ENCODE measurements around the gene TRAF2. TPM values are rescaled to one million over a fixed set of nuclear protein-coding genes. Genes with fewer than 3 reads are reported as not detected.

Gene TRAF2
- total and polyA plus RNA-seq, 10 donors = 13.6 to 49.7 (median 24.3) TPM

DNA sequence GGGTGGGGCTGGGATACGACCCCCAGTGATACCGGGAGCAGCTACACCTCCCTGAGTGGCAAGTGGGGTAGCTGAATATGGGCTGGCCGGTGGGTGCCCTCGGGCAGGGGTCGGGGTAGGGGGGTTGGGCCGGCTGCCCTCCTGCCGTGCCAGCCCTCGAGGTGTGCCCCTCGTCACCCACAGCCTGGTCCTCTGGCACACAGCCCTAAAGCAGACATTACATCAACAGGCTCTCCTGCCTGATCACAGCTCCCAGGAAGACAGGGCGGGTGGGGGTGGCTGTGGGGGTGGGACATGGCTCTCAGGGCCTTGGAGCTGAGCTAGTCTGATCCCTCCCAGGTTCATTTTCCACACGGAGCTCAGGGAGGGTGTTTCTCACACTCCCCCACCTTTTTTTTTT is 35.0 kb downstream of the TRAF2 start:
- no peak overlapping the region for H3K4me3 ChIP-seq

DNA sequence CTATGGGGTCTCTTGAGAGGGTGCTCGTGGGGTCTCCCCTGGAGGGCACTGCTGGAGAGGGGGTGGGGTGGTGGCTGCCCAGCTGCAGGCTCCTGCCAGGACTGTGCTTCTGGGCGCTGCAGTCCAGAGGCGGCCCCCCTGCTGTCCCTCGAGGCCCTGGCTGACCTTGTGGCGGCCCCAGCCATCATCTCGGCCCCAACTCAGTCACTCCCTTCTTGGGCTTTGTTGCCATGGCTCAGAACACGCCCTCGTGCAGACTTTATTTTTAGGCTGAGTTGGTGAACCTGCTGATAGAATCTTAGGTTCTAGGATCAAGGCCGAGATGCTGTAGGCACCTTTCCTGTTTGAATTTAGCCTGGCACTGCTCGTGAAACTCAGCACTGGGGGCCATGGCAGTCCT is 35.4 kb downstream of the TRAF2 start:
- H3K27ac ChIP-seq = peak overlapping the region in 1 of 8 donors; percentile 11
- WGBS, 5 donors = 86 to 96% (median 87%) methylated on average over 3 to 10 of the region's 10 CpGs
- H3K4me1 ChIP-seq = peaks cover 0 to 11% (median 2%) of the 10 kb centered on the region in 6 donors
- no peaks in the 10 kb centered on the region for H3K27me3 ChIP-seq (replicated peaks in 1 of 7)
- peaks cover 0 to 100% (median 80%) of the 10 kb centered on the region in 6 donors for H3K36me3 ChIP-seq
- no peaks in the 10 kb centered on the region for H3K9me3 ChIP-seq
- no peak overlapping the region for H3K4me3 ChIP-seq
- intact Hi-C loops (cut with DNase I; ENCODE audit: low total_unique reads) = no loop called here
- no peak for TF ChIP-seq POLR2A (IDR thresholded peaks at IDR 0.05)
- TF ChIP-seq, protein P1, sequence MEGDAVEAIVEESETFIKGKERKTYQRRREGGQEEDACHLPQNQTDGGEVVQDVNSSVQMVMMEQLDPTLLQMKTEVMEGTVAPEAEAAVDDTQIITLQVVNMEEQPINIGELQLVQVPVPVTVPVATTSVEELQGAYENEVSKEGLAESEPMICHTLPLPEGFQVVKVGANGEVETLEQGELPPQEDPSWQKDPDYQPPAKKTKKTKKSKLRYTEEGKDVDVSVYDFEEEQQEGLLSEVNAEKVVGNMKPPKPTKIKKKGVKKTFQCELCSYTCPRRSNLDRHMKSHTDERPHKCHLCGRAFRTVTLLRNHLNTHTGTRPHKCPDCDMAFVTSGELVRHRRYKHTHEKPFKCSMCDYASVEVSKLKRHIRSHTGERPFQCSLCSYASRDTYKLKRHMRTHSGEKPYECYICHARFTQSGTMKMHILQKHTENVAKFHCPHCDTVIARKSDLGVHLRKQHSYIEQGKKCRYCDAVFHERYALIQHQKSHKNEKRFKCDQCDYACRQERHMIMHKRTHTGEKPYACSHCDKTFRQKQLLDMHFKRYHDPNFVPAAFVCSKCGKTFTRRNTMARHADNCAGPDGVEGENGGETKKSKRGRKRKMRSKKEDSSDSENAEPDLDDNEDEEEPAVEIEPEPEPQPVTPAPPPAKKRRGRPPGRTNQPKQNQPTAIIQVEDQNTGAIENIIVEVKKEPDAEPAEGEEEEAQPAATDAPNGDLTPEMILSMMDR (IDR thresholded peaks at IDR 0.05 in 8 of 11, conservative IDR thresholded peaks at IDR 0.05 in 3 of 11) = no peak
- no peak for TF ChIP-seq POLR2AphosphoS5 (IDR thresholded peaks at IDR 0.05)
- no peak for DNase-seq

More for the DNA sequence above, 35.0 kb downstream of the TRAF2 start:
- TF ChIP-seq POLR2A (IDR thresholded peaks at IDR 0.05) (no peak), POLR2AphosphoS5 (IDR thresholded peaks at IDR 0.05) (no peak)
- TF ChIP-seq, protein P1 (IDR thresholded peaks at IDR 0.05 in 8 of 11, conservative IDR thresholded peaks at IDR 0.05 in 3 of 11) = no peak
- WGBS, 5 donors = 82 to 94% (median 92%) methylated on average over 2 to 11 of the region's 11 CpGs
- DNase-seq = no peak
- intact Hi-C loops (cut with DNase I; ENCODE audit: low total_unique reads) = no loop called here
- Histone ChIP-seq H3K36me3 (peaks cover 0 to 100% (median 80%) of the 10 kb centered on the region in 6 donors), H3K9me3 (no peaks in the 10 kb centered on the region), H3K4me1 (peaks cover 0 to 15% (median 4%) of the 10 kb centered on the region in 6 donors), H3K27me3 (replicated peaks in 1 of 7) (no peaks in the 10 kb centered on the region), H3K27ac (no peak overlapping the region)

DNA sequence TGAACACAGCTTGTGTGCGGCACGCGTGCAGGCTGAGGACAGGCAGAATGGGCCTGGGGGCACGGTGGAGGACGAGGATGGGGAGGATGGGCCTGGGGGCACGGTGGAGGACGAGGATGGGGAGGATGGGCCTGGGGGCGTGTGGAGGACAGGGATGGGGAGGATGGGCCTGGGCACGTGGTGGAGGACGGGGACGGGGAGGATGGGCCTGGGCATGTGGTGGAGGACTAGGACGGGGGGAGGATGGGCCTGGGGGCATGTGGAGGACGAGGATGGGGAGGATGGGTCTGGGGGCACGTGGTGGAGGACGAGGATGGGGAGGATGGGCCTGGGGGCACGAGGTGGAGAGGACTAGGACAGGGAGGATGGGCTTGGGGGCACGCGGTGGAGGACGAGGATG is 36.2 kb downstream of the TRAF2 start:
- Histone ChIP-seq H3K27me3 (replicated peaks in 1 of 7) (no peaks in the 10 kb centered on the region), H3K36me3 (peaks cover 0 to 100% (median 76%) of the 10 kb centered on the region in 6 donors), H3K4me3 (no peak overlapping the region), H3K9me3 (no peaks in the 10 kb centered on the region), H3K27ac (no peak overlapping the region), H3K4me1 (peaks cover 0 to 4% (median 0%) of the 10 kb centered on the region in 6 donors)
- no peak for DNase-seq
- intact Hi-C loops (cut with DNase I; ENCODE audit: low total_unique reads) = no loop called here
- TF ChIP-seq, protein P1 (IDR thresholded peaks at IDR 0.05 in 8 of 11, conservative IDR thresholded peaks at IDR 0.05 in 3 of 11) = no peak
- TF ChIP-seq POLR2A (IDR thresholded peaks at IDR 0.05) = no peak
- TF ChIP-seq POLR2AphosphoS5 (IDR thresholded peaks at IDR 0.05) = no peak
- 90 to 96% (median 92%) methylated on average over 19 of the region's 19 CpGs for WGBS, 5 donors

DNA sequence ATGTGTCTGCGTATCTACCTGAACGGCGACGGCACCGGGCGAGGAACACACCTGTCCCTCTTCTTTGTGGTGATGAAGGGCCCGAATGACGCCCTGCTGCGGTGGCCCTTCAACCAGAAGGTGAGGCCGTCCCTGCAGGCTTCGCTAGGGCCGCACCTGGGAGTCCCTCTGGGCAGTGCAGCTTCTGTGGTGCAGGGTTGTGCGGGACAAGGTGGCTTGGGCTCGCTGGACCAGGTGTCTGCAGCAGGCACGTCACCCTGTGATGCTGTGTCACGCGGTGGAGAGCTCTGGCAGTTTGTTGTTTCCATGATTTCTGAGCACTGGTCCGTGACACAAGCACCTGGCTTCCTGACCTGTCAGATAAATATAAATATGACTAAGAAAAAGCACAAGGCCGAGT is 37.6 kb downstream of the TRAF2 start:
- intact Hi-C loops (cut with DNase I; ENCODE audit: low total_unique reads) = no loop called here
- 95 to 97% (median 96%) methylated on average over 19 of the region's 19 CpGs for WGBS, 5 donors
- H3K27ac ChIP-seq = no peak overlapping the region
- no peak overlapping the region for H3K4me3 ChIP-seq
- H3K4me1 ChIP-seq = peaks cover 0 to 8% (median 3%) of the 10 kb centered on the region in 6 donors
- peaks cover 0 to 99% (median 69%) of the 10 kb centered on the region in 6 donors for H3K36me3 ChIP-seq
- no peaks in the 10 kb centered on the region for H3K27me3 ChIP-seq (replicated peaks in 1 of 7)
- DNase-seq = no peak
- H3K9me3 ChIP-seq = no peaks in the 10 kb centered on the region
- TF ChIP-seq POLR2A (IDR thresholded peaks at IDR 0.05) (no peak), POLR2AphosphoS5 (IDR thresholded peaks at IDR 0.05) (peak in 2 of 3 donors; percentile 6 to 38)

Data from spleen (tissue), 11 donors.